ENCODE results near the gene LRRC75A. TPM values are rescaled to one million over a fixed set of nuclear protein-coding genes. Genes with fewer than 3 reads are reported as not detected.
A peak's percentile ranks its signal among the peaks of the same experiment; 100 is the strongest.

Gene LRRC75A
- total and polyA plus RNA-seq, 2 of the 13 experiments (the other 11 are each of a cell fraction or from before 2014, with no cell fraction given) = 0.03 TPM; not detected in 1

- no peak for TF ChIP-seq MTERF4 (CRISPR knock-in tag; IDR thresholded peaks at IDR 0.05)
- TF ChIP-seq IKZF5 (CRISPR knock-in tag; IDR thresholded peaks at IDR 0.05) = no peak
- no peak for TF ChIP-seq SP4 (CRISPR knock-in tag; IDR thresholded peaks at IDR 0.05)
- TF ChIP-seq SKI (IDR thresholded peaks at IDR 0.05; ENCODE audit: partially characterized antibody) = peak; percentile 40
- no peak for TF ChIP-seq FOXJ3 (CRISPR knock-in tag; IDR thresholded peaks at IDR 0.05; ENCODE audit: borderline replicate concordance)
- TF ChIP-seq NFE2L2 (IDR thresholded peaks at IDR 0.05; ENCODE audit: low read length) = peak; percentile 93
- no peak for TF ChIP-seq CBX5 (CRISPR knock-in tag; IDR thresholded peaks at IDR 0.05; ENCODE audit: borderline replicate concordance)
- TF ChIP-seq ZNF770 (CRISPR knock-in tag; IDR thresholded peaks at IDR 0.05) = 0 out of 2 replicates have a peak, but pooled peaks have one; percentile 13
- no peak for TF ChIP-seq ZNF235 (CRISPR knock-in tag; IDR thresholded peaks at IDR 0.05; ENCODE audit: borderline replicate concordance)
- no peak for TF ChIP-seq ZNF513 (CRISPR knock-in tag; conservative IDR thresholded peaks at IDR 0.05)
- no peak for TF ChIP-seq BRF2 (CRISPR knock-in tag; IDR thresholded peaks at IDR 0.05)
- TF ChIP-seq PRDM10 (CRISPR knock-in tag; IDR thresholded peaks at IDR 0.05; ENCODE audit: low read depth) = peak; percentile 33; the same call in 1 of the 2 replicates
- TF ChIP-seq RARG (CRISPR knock-in tag; IDR thresholded peaks at IDR 0.05; ENCODE audit: low read depth) = no peak
- no peak for TF ChIP-seq ZSCAN5A (CRISPR knock-in tag; IDR thresholded peaks at IDR 0.05; ENCODE audit: borderline replicate concordance)
Observed at GRCh38 chr17:16398270-16399267, 93.4 kb downstream of the LRRC75A start (continued).
